Measurements from ENCODE around the gene GRID1.
A peak's percentile ranks its signal among the peaks of the same experiment; 100 is the strongest.

Gene GRID1

DNA sequence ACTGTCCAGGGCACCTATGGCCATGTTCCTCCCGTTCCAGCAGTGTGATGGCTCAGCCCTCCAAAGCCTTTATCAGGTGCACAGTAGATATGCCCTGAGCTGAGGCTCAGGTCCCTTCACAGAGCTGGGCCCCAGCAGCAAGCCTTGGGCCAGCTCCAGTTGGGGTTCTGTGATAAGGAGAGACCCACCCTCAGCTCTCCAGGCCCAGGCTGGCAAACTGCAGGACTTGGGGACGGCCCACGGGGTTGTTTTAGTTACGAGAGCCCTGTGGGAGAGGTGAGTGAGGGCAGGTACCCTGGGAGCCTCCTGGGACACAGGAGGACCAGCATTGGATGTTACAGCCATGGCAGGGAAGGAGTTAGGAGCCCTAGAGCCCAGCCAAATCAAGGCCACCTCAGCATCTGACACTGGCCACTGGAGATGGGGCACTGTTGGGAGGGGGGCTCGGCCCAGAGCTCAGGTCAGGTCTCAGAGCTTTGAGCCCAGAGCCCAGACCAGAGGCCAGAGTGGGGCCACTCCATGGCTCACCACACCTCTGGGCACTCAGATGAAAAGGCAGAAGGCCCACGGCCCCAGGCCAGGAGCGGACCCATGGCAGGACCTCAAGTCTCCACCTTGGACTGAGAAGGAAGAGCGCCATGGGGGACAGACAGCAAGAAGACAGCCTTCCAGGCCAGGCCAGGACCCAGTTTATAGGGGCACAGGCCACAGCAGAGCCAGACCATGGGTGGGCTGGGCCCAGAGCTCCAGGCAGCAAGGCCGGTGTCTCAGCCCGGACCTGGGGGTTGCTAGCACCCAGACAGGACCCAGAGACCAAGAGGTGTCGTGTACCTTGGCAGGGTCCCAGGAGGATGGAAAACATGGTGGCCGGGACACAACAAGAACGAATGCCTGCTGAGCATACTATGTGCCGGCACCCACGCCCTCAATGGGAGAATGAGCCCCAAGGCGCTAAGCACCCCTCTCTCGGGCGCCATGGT is 12.8 kb downstream of the GRID1 start:
- no peak for DNase-seq (ENCODE audit: low spot score)

- no peak for DNase-seq (ENCODE audit: low spot score)
Measured at GRCh38 chr10:86350897-86351296, 15.7 kb downstream of the GRID1 start.

DNA sequence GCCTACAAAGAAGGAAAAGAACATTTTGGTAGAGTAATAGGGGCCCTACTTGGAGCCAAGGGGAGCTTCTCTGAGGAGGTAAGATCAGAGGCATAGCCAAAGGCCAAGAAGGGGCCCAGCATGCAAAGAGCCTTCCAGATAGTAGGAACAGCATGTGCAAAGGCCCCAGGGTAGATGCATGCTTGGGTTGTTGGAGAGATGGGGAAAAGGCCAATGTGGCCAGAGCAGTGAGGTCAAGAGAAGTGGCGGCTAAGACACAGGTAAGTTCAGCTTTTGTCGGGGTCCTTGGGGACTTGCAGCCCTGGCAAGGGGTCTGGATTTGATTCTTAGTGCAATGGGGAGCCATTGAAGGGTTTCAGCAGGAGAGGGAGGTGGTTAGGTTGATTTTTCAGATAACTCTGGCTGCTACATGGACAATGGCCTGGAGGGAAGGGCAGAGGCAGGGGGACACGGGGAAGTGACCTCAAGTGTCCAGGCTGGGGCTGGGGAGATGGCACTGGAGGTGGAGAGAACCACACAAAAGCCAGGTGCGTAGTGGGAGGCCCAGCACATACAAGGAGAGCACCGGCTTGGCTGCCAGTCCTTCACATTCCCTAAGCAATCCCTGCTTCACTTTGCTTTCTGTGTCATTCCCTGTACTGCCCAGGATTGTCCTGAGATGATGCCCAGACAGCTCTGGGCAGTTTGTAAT is 16.5 kb downstream of the GRID1 start:
- no peak for DNase-seq (ENCODE audit: low spot score)

GRCh38 chr10:86349474-86349873 is 17.1 kb downstream of the GRID1 start:
- peak; percentile 34 for DNase-seq (ENCODE audit: low spot score)

DNA sequence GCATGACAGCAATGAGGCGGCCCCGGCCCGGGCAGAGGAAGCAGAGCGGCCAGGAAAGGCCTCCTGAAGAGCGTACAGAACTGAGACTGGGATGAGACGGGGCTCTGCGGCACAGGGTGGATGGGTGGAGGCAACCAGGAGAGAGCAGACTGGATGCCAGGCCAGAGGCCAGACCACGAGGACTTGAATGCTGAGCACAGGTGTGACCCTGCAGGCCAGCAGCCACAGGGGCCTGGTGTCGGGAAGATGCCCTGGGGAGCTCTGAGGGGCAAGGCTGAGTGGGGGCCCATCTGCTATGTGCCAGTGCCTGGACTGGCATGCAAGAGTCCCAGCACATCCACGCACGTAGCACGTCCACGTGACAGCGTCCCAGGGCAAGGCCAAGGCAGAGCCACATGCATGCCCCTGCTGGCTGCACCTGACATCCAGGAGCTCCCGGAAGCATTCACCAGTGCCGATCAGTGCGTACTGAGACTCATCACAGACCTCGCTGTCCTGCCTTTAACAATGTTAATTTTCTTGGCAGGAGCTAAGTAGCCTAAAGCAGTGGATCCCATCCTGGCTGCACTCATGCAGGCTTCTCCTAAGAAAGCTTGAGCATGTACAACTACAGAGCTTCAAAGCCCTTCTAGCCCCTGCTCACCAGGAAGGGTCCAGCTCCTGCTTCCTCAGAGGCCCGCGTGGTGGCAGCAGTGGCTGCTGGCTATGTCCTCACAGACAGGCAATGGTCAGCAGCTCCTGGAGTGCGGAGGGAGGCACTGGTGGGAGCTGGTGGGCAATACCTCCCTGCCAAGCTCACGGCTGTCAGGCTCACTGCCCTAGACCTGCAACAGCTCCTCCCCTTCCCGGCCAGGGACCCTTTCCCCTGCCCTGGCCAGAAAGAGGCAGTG is 18.0 kb downstream of the GRID1 start:
- no peak for DNase-seq (ENCODE audit: low spot score)

GRCh38 chr10:86347856-86348255 is 18.7 kb downstream of the GRID1 start:
- no peak for DNase-seq (ENCODE audit: low spot score)

DNA sequence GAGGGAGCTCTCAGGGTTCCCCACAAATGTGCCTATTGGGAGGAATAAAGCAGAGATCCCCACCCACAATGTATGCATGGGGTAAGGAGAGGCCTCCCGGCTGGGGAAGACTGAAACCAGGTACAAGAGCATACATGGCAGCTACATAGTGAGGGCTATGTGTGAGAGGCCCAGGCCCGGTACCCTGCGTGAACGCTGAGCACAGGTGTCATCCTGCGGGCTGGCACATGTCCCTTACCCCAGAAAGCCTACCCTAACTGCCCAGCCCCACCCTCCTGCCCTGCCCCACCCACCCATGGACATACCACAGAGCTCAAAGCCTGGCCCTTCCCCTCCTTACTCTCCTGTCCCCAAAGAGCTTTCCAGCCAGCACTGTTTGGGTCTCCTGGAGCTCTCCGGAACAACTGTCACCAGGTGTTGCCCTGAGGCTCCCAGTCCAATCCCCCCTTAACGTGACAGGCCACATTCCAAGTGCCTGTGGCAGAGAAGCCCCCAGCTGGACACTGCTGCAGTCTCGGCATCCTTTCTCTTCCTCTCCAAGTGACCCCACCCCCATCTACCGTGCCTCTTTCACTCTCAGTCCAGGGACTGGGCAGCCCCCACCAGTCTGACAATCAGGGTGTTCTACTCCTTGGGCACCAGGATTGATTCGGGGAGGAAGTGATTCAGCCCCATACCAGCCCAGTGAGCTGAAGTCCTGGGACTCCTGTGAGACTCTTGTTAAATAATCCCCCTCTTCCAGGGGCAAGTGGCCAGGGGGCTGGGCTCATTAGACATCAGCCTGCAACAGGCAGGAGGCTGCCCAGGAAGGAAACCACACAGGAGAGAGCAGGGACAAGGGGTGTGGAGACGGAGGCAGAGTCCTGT is 19.6 kb downstream of the GRID1 start:
- DNase-seq (ENCODE audit: low spot score), result no peak

DNA sequence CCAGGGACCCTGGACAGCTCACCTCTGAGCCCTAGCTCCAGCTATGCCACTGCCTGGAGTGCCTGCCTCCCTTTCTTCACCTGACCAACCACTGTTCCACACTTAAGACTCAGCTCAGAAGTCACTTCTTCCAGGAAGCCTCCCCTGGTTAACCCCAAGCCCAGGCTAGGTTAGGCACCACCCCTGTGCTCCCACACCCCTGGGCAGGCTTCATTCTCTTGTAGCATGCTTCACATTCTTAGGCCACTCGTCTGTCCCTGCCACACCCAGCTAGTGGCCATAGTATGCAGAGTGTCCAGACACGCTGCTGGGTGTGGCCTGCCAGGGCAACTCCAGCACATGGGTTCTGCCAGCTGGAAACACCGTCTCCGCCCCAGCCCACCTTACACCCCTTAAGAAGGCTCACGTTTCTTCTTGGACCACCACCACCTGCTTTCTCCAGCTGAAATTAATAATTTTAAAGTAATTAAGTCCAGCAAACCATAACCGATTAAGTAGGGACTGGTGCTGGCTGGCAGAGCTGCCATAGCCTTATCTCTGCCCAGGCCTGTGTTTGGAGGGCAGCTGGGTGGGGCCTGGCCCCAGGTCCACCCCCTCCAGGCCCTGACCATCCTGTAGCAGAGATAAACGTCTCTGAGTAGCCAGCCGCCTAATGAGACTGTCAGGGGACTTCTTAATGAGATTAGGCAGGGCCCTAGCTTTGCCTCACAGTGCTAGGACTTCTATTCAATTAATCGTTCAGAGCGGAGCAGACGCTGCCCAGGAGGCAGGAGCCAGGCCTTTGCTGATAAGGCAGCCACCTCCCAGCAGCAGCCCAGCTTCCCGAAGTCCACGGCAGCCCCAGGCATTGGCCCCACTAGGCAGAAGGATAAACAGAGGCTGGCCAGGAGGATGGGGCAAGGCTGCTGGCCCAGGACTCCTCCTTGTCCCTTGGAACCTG is 20.5 kb downstream of the GRID1 start:
- no peak for DNase-seq (ENCODE audit: low spot score)

GRCh38 chr10:86345296-86345858 is 21.2 kb downstream of the GRID1 start:
- DNase-seq (ENCODE audit: low spot score), result no peak

DNA sequence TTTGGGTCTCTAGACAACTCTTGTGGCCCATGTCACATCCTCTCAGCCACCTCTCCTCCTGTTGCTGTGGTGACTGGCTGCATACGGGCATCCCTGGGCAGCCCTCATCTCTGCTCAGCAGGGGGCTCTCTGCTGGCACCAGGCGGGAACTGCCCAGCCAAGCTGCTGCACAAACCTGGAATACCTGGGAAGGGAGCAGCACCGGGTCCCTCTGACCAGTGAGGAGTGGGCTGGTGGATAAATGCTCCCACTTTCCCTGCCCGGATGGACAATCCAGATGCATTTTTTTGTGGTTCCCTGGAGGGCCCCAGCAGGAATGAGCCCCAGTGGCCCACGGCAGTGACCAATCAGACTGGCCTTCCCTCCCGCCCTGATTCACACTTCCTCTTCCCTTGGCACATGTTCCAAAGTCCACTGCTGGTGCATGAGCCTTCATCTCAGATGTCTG is 21.9 kb downstream of the GRID1 start:
- no peak for DNase-seq (ENCODE audit: low spot score)

- no peak for DNase-seq (ENCODE audit: low spot score)
Measured at GRCh38 chr10:86344281-86344680, 22.3 kb downstream of the GRID1 start.

DNA sequence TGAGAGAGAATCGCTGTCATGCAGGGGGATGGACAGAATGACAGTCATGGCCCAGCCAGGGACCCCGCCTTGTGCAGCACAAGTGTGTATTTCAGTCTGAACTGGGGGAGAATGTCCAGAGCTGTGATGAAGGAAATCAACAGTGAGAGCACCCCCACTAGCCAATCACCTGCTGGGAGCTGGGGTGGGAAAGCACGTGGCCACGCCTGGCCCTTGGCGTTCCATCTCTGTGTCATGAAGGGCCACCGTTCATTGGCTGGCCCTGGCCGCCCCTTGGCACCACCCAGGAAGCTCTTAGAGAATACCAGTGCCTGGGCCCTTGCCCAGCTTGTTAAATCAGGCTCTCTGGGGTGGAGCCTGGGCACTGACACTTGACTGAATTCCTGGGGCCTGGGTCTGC is 22.8 kb downstream of the GRID1 start:
- DNase-seq (ENCODE audit: low spot score), result no peak

GRCh38 chr10:86342111-86342863 is 24.3 kb downstream of the GRID1 start:
- DNase-seq (ENCODE audit: low spot score), result no peak

DNA sequence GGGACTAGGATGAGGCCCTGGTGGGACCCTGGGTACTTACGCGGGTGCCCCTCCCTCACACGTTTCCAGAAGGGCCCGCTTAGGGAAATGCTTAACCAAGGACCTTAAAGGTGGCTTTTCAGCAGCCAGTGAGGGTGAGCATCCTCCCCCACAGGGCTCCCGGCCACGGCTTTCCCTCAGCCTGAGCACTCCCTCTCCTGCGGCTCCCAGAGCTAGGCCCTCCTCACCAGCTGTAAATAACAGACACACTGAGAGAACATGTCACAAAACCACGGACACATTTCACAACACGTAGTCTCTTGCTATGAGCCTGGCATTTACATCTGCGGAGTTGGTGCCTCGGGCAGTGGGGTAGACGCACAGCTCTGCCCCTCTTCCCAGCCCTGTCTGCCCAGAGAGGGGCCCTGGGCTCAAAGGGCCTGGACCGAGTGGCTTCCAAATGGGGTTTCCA is 25.2 kb downstream of the GRID1 start:
- no peak for DNase-seq (ENCODE audit: low spot score)

- DNase-seq (ENCODE audit: low spot score), result no peak
Measured at GRCh38 chr10:86340991-86341260, 25.7 kb downstream of the GRID1 start.

DNA sequence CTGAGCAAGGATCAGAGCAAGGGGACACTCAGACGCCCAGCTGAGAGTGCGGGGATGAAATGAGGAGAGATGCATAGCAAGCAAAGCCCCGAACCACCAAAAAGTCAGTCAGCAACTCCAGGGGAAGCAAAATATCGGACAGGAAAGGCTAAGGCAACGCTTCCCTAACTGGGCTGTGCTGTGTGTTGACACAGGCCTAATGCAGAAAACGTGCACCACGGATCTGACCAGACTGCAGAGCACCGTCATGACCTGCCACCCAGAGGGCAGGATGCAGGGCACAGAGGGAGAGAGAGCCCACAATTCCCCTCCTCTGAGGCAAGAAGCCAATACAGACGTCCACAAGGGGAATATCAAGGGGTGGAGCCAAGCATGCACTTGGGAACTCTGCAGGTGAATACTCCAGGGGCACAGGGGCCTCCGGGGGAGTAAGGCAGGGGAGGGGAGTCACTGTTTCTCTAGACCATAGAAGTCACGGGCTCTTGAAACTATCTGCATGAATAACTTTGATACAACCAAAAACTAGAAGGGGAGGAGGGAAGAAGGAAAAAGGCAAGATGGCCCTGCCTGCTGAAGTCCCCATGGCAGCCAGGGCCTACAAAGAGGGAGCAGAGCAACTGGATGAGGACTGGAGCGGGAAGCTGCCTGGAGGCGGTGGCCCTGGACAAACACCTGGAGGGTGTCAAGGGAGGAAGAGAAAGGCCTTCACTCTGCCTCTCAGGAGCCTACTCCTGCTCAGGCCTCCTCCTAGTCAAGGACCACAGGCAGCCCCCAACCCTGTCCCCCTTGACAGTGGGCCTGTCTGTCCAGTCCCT is 26.2 kb downstream of the GRID1 start:
- DNase-seq (ENCODE audit: low spot score), result no peak

GRCh38 chr10:86339226-86339865 is 27.2 kb downstream of the GRID1 start:
- DNase-seq (ENCODE audit: low spot score), result no peak

- no peak for DNase-seq (ENCODE audit: low spot score)
Measured at GRCh38 chr10:86337121-86337601, 29.4 kb downstream of the GRID1 start.

All from germinal center (tissue), 1 donor.